GM21381 (cell line): ENCODE measurements around the gene MS4A6E.
A peak's percentile ranks its signal among the peaks of the same experiment; 100 is the strongest.

ENCODE experiments used
- ATAC-seq: cut with Tn5 transposase; IDR thresholded peaks from one replicate; pipeline ENCODE4 v1.9.1; 2021; ENCODE audit warnings: mild to moderate bottlenecking, moderate library complexity; ENCODE audit not compliant: unreplicated experiment

Gene MS4A6E

DNA sequence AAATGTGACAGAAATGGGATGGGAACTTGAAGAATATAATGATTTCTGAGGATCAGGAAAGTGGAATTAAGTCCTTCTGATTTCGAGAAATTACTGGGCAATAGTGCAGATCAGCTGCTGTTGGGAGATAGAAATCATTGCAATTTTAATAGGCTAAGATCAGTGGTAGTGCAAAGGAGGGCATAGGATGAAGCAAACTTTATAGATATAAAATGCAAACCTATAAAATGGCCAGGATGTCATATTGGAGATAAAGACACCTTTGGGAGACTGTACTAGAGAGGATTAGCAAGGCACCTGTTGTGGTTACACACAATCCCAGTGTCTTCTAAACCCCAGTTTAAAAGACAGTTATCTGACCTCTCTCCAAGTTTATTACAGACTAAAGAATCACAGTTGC lies 44.8 kb downstream of the MS4A6E start:
- ATAC-seq = no peak

GRCh38 chr11:60372767-60373166 lies 45.7 kb downstream of the MS4A6E start:
- ATAC-seq = no peak

GRCh38 chr11:60375316-60375715 lies 48.3 kb downstream of the MS4A6E start:
- no peak for ATAC-seq

DNA sequence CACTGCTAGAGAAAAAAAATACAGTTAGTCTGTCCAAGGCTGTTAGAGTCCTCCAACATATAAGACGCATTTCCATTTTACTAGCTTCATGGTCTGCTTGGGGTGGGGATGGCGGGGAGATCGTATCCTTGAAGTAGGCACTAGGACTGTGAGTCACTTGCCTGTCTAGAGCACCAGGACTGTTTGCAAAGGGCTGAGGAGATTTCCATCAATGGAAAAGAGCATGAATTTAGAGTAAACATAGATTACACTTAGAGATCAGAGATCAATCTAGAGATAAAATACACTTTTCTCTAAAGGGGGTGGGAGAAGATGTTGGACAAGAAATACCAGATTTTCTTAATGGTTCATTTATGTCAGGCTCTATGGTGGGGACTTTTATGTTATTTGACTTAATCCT lies 49.5 kb downstream of the MS4A6E start:
- ATAC-seq = no peak

DNA sequence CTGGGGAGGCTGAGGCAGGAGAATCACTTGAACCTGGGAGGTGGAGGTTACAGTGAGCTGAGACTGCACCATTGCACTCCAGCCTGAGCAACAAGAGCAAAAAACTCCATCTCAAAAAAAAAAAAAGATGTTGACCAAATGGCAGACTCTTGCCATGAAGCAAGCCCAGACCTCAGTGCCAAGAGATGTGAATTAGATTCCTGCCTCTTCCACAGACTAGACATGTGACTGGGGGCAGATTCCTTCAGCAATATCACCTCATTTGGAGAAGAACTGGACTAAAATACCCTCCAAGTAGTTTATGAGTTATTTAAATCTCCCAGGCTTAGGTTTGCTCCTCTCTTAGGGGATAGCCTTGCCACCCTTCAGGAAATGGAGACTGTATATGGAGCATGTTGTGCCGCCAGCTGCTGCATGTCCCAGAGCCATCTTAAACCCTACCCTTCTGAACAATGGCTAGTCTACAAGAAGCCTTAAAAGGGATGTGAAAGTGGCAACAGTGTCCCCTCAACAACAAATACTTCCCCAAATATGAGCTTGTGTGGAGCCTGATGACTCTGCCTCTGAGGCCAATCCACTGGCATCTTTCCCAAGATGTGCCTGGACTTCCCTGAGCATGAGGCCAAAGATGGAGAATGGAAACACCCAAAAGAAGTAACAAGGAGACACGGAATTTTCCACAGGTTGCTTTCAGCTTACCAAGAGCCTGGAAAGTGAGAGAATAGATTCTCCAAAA lies 50.5 kb downstream of the MS4A6E start:
- ATAC-seq = peak; percentile 51

DNA sequence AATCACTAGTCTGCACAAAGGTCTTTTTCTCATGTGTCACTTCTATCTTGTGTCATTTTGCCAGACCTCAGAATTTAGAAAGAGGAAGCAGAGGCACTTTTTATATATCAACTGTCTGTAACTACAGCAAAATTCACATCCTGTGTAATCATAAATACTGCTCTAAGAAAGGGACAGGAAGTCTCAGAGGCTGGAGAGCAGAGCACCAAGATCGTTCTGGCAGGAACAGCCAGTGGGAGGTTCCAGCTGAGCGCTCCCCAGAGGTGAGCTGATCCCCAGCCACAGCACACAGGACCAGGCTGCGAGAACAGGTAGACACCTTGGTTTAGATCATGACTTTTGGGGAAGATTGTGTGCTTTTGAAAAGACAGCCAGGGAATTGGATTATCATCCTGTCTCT lies 51.3 kb downstream of the MS4A6E start, which contains the start of gene MS4A7:
MS4A7 (plus strand) TSS at position 179 of the 400 bp plus-strand sequence. CDS start 4,610 bp downstream, outside the sequence.
- peak; percentile 91 for ATAC-seq

- ATAC-seq = peak; percentile 91
Measured at GRCh38 chr11:60389279-60389910, 62.3 kb downstream of the MS4A6E start.

GRCh38 chr11:60390419-60390818 lies 63.4 kb downstream of the MS4A6E start:
- ATAC-seq = no peak
